HuH-7.5 (cell line): ENCODE results near the gene KIF13A.
"Not testable (repeated sequence)": the region's sequence is repeated elsewhere in the genome, so short reads cannot be mapped to it uniquely, and the experiment has no call there.

Experiments used
- DNase-seq: peaks from one replicate; pipeline ENCODE4 v3.0.0; 2011; ENCODE audit warnings: low spot score

The KIF13A gene

DNA sequence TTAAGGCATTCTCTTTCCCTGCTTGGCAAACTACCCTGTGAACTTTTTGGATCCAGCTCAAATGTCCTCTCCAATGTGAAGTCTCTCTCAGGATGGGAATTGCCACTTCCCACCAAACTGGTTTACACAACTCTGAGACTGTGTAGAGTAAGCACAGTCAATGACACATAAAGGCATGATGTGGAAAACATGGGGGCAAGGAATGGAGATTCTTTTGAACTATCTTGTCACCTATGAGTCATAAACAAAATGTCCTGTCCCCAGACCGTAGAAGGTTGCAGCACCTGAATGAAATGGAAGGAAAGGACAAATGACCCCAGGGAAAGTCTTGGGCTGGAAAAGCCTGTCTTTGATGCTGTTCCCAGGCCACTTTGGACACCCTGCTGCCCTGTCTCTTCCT is 11.0 kb upstream of the KIF13A start:
- DNase-seq, result no peak

- DNase-seq, result no peak
These were observed 10.6 kb upstream of the KIF13A start for GRCh38 chr6:17998003-17998402.

- no peak for DNase-seq
These were observed 8.0 kb upstream of the KIF13A start for GRCh38 chr6:17995414-17995813.

DNA sequence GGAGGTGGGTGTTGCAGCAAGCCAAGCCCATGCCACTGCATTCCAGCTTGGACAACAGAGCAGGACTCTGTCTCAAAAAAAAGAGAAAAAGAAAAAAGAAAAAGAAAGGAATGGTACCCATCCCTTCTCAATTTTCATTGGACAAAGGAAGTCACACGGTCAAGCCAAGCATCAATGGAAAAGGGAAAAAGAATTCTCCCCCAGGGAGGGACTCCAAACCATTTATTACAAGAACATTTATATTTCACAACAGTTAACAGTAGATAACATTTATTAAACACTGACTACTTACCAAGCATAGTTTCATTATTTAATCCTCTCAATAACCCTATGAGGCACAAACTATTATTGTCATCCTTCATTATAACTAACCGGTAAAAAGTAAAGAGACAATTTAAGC is 6.6 kb upstream of the KIF13A start:
- no peak for DNase-seq

DNA sequence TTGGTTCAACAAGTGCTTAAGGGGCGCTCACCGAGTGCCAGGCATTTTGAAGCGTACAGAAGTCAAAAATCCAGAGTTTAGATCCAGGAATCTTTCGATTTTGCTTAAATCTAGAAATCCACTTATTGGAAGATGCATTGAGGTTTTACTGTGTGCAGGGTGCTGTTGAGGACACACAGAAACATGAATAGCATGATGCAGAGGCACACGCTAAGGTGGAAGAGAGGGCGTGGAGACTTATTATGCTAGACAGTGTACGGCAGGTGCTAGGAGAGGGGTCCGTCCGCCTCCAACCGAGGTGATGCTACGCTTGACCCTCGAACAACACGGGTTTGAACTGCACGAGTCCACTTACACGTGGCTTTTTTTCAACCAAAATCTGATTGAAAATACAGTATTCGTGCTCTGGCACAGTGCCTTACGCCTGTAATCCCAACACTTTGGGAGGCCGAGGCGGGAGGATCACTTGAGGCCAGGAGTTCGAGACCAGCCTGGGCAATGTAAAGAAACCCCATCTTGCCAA is 1.0 kb upstream of the KIF13A start:
- peak; percentile 23 for DNase-seq

- peak; percentile 60 for DNase-seq
These were observed 424 bp upstream of the KIF13A start for GRCh38 chr6:17987697-17988421.

DNA sequence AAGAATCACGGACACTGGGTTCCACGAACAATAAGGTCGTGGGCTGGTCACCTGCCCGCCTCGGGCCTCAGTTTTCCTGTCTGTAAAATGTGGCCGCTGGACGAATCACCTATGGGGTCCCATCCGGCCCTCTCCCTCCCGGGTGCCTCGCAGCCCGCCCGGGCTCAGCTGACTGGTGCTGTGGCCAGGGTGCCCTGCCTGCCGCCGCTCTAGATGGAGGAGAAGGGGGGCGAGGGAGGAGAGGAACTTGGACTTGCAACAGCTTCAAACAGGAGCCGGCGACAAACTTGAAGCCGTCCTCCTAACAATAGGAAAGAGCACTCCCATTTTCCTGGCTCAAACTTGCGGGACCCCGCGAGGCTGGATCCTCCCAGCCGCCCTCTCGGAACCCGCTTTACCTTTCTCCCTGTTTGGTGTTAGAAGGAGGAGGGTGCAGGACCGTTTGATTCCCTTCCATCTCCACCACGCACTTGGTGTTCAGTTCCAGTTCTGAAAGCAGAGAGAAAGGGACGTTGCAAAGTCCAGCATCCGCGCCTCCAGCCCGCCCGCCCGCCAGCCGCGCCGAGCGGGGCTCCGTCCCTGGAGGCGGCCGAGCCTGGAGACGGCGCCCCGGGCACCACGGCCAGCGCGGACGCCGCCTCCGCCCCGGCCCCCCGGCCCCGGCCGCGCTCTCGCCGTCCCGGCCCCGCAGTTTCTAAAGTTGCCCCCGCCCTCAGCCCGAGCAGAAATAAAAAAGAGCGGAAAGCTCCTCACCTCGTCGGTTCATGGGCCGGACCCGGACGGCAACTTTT is 584 bp downstream of the KIF13A start:
- DNase-seq, result peak; percentile 55

DNA sequence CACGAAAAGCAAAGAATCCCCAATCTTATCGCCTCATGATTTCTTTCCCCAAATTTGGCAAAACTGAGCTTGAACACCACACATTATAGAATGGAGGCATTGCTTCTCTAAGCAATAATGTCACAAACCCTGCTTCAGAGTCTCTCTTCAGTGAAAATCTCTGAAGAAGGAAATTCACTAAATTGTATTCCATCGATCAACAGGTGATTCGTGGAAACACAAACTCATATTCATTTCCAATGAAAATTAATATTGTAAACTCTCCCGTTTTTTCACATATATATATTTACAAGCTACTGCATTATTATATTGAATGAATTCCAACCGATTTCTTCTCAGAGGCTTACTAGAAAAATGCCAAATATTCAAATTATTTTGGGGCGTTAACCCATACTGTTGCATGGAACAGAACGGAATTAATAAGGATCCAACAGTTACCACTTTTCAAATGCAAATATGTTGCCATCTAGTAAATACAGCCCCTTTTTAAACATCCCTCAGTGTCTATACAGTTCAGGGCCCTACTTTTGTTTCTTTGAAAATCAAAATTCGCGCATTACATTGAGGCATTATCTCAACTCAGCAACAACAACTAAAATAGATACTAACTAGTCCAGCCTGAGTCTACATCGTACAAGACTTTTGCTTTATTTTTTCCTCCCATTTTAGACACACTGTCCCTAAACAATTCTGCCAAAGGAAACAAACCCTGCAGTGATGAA is 1.3 kb downstream of the KIF13A start:
- no peak for DNase-seq

DNA sequence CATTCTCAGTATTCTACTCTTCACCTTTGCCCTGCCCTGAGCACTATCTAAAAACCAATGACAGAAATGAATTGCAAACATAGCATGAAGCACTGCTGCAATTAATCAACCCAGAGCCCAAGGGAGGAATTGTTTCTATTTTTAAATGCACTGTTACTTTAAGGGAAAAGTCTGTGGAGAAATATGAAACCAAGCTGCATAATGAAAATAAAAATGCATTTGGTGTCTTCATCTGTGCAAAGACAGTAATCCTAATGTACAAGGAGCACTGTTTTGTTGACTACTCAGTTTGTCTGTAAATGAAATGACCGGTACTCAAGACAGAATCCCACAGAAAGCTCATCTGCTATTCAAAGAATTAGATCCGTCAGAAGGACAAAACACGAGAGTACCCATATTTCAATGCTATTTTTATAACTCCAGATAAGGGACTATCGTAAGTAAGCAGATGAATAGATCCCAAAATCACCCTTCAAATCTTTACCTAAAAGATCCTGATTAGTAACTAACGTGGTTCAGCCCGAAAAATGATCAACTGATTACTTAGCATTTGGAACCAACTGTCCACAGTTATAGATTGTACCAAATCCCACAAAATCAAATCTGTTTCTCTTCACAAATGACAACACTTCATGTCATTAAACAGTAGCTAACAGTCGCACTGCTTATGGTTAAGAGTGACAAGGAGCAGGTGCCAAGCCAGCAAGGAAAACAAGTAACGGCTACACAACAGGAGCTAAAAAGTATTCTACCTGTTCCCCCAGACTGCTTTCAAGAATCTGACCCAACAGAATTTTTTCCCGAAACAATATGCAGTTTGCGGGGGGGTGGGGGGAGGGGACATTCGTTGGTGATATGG is 2.4 kb downstream of the KIF13A start:
- DNase-seq, result no peak

GRCh38 chr6:17984399-17984798 is 3.0 kb downstream of the KIF13A start:
- no peak for DNase-seq

DNA sequence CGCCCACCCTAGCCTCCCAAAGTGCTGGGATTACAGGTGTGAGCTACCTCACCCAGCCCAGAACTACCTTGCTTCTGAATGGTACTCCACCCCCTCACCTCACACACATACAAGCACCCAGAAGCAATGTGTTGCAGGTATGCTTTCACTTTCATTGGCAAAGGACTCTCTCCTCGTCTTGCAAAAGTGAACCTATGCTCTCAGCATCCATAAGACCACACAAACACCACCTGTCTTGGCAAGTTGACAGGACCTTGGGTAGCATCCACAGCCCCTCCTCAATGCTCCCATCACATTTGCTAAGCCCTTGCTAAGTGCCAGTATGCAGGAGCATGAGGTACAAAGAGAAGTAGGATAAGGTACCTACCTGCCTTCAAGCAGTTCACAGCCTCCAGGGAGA is 3.7 kb downstream of the KIF13A start:
- DNase-seq, result no peak

GRCh38 chr6:17980329-17980728 is 7.1 kb downstream of the KIF13A start:
- no peak for DNase-seq

DNA sequence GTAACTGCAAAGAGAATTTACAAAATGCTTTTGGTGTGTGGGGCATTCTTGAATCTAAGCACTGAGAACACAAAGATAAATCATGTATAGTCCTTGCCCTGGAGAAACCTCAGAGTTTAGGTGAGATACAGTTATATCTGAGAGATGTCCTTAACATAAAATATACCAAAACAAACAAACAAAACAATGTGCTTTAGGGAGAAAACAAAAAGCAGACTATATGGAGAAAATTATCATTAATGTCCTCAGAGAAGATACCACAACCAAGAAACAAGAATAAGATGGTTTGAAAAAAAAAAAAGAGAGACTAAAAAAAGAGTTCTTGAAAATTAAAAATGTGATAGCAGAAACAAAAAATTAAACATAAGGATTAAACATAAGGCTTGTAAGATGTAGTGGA is 8.0 kb downstream of the KIF13A start:
- no peak for DNase-seq

- DNase-seq, result not testable (repeated sequence)
These were observed 11.2 kb downstream of the KIF13A start for GRCh38 chr6:17976258-17976657.

- no peak for DNase-seq
These were observed 12.7 kb downstream of the KIF13A start for GRCh38 chr6:17974570-17975368.

GRCh38 chr6:17972978-17973622 is 14.3 kb downstream of the KIF13A start:
- DNase-seq, result no peak

DNA sequence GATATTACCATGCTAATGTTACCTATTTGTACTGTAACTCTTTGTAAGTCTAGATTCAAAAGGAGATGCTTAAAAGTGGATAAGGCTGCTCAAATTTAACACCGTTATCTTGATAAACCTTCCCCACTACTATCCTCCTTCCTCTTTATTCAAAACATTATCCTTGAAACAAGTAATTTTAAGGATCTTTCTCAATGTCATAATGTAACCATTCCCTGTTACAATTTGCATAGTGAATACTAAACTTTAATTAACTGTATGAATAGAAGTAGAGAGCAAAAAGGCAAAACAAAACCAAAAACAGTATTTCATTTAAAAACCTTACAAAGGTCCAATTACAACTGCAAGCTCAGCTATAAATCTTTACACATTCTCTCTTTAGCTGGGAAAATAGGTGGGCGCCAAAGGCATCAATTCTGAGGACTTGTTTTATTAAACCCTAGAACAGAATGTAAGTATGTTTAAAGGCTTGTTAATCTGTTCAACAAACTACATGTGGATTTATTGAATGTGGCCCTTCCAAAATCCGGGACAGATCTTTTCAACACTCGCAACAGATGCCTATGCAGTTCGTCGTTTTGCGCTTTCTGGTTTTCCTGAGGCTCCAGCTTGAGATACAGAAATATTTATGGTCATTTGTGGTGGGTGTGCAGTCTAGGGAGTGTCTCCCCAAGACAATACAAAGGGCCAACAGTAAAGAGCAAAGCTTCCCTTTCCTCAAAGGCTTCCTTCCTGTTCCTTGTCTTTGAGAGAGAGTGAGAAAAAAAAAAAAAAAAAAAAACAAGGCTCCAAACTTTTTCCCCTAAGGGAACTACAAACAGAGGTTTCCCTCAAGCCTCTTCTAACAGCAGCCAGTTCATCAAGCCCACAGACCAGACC is 15.1 kb downstream of the KIF13A start:
- DNase-seq, result no peak

- no peak for DNase-seq
These were observed 16.0 kb downstream of the KIF13A start for GRCh38 chr6:17971128-17972073.
